WTC11 (cell line): Measurements from ENCODE around the gene TWF2. TPM values are rescaled to one million over a fixed set of nuclear protein-coding genes. Genes with fewer than 3 reads are reported as not detected.

Experiments
- AFF4 ChIP-seq: sonication (generic); formaldehyde crosslinking; IDR thresholded peaks from 2 replicates; pipeline ENCODE4 v1.8.1; 2023; ENCODE audit warnings: mild to moderate bottlenecking, missing genetic modification reagents, borderline replicate concordance
- AR ChIP-seq: fragments of 250-450 bp; sonication (Bioruptor Pico); IDR thresholded peaks from 2 replicates; pipeline ENCODE4 v1.9.0; 2021; ENCODE audit warnings: mild to moderate bottlenecking
- ARID4B ChIP-seq: sonication (generic); formaldehyde crosslinking; IDR thresholded peaks from 2 replicates; pipeline ENCODE4 v1.8.0; 2023; ENCODE audit warnings: missing genetic modification reagents, mild to moderate bottlenecking, borderline replicate concordance
- ATF3 ChIP-seq: sonication (generic); formaldehyde crosslinking; conservative IDR thresholded peaks from 2 replicates; pipeline ENCODE4 v1.8.1; 2022; ENCODE audit warnings: mild to moderate bottlenecking, missing genetic modification reagents
- CREB1 ChIP-seq: sonication (generic); formaldehyde crosslinking; IDR thresholded peaks from 2 replicates; pipeline ENCODE4 v1.8.0; 2023; ENCODE audit warnings: mild to moderate bottlenecking, missing genetic modification reagents
- ELF4 ChIP-seq: sonication (generic); formaldehyde crosslinking; IDR thresholded peaks from 2 replicates; pipeline ENCODE4 v1.8.1; 2022; ENCODE audit warnings: low read depth, mild to moderate bottlenecking, moderate library complexity, missing genetic modification reagents
- ETV6 ChIP-seq: sonication (generic); formaldehyde crosslinking; IDR thresholded peaks from 2 replicates; pipeline ENCODE4 v1.8.1; 2022; ENCODE audit warnings: mild to moderate bottlenecking, missing genetic modification reagents
- MYBL2 ChIP-seq: sonication (generic); formaldehyde crosslinking; IDR thresholded peaks from 2 replicates; pipeline ENCODE4 v1.8.1; 2023; ENCODE audit warnings: mild to moderate bottlenecking, moderate library complexity, missing genetic modification reagents
- PRDM15 ChIP-seq: sonication (generic); formaldehyde crosslinking; IDR thresholded peaks from 2 replicates; pipeline ENCODE4 v1.8.0; 2022; ENCODE audit warnings: missing genetic modification reagents
- RORB ChIP-seq: fragments of 250-450 bp; sonication (Bioruptor Pico); IDR thresholded peaks from 2 replicates; pipeline ENCODE4 v1.9.0; 2021; ENCODE audit warnings: mild to moderate bottlenecking
- TP53 ChIP-seq: sonication (generic); formaldehyde crosslinking; IDR thresholded peaks from 2 replicates; pipeline ENCODE4 v1.8.1; 2023; ENCODE audit warnings: mild to moderate bottlenecking, missing genetic modification reagents
- ZNF219 ChIP-seq: sonication (generic); formaldehyde crosslinking; IDR thresholded peaks from 2 replicates; pipeline ENCODE4 v1.8.0; 2023; ENCODE audit warnings: missing genetic modification reagents, mild to moderate bottlenecking, borderline replicate concordance
- total RNA-seq: library from RNA; stranded (reverse); gene quantifications from 3 replicates; pipeline ENCODE4 v1.2.3, GENCODE V29; 2021

Gene TWF2
- total RNA-seq, 1 experiment from 2014 or later: 71.1 TPM

GRCh38 chr3:52218026-52218425, 20.9 kb downstream of the TWF2 start (continued):
- TF ChIP-seq PRDM15: no peak
- TF ChIP-seq RORB (CRISPR knock-in tag): no peak
- TF ChIP-seq AR (CRISPR knock-in tag): no peak
- TF ChIP-seq ZNF219 (CRISPR knock-in tag): no peak
- no peak for TF ChIP-seq ATF3 (CRISPR knock-in tag)
- no peak for TF ChIP-seq ETV6 (CRISPR knock-in tag)
- no peak for TF ChIP-seq AFF4 (CRISPR knock-in tag)
- no peak for TF ChIP-seq MYBL2 (CRISPR knock-in tag)
- no peak for TF ChIP-seq ELF4
- no peak for TF ChIP-seq TP53 (CRISPR knock-in tag)
- TF ChIP-seq ARID4B: no peak
- TF ChIP-seq CREB1 (CRISPR knock-in tag): no peak
